ENCODE data around the gene CKM. TPM values are rescaled to one million over a fixed set of nuclear protein-coding genes. Genes with fewer than 3 reads are reported as not detected.

The CKM gene
- total and polyA plus RNA-seq, 7 donors: 0.48 to 14.4 (median 0.83) TPM

GRCh38 chr19:45355402-45355801 lies 32.7 kb upstream of the CKM start:
- intact Hi-C loops (cut with DNase I): no loop called here
- no peak for TF ChIP-seq POLR2A (IDR thresholded peaks at IDR 0.05)
- Histone ChIP-seq H3K27me3 (no peaks in the 10 kb centered on the region), H3K36me3 (peaks cover 0 to 49% (median 5%) of the 10 kb centered on the region in 4 donors), H3K27ac (no peak overlapping the region), H3K4me3 (no peak overlapping the region), H3K4me1 (no peaks in the 10 kb centered on the region), H3K9me3 (no peaks in the 10 kb centered on the region)
- DNase-seq: no peak
- 96 to 97% methylated on average over 9 of the region's 9 CpGs for WGBS, 2 donors

GRCh38 chr19:45354241-45354842 lies 31.7 kb upstream of the CKM start:
- H3K4me1 ChIP-seq: no peaks in the 10 kb centered on the region
- intact Hi-C loops (cut with DNase I): no loop called here
- TF ChIP-seq CTCF (IDR thresholded peaks at IDR 0.05): no peak
- no peak overlapping the region for H3K4me3 ChIP-seq
- no peak overlapping the region for H3K27ac ChIP-seq
- no peaks in the 10 kb centered on the region for H3K27me3 ChIP-seq
- no peak for DNase-seq
- peaks cover 0 to 45% (median 5%) of the 10 kb centered on the region in 4 donors for H3K36me3 ChIP-seq
- H3K9me3 ChIP-seq: no peaks in the 10 kb centered on the region
- 94% methylated on average over 11 of the region's 11 CpGs for WGBS, 2 donors

- intact Hi-C loops (cut with DNase I): no loop called here
- WGBS, 2 donors: 94 to 95% methylated on average over 20 of the region's 20 CpGs
- Histone ChIP-seq H3K27ac (no peak overlapping the region), H3K36me3 (peaks cover 0 to 44% (median 5%) of the 10 kb centered on the region in 4 donors), H3K4me1 (no peaks in the 10 kb centered on the region), H3K9me3 (no peaks in the 10 kb centered on the region), H3K27me3 (peaks cover 0 to 4% (median 0%) of the 10 kb centered on the region in 3 donors), H3K4me3 (no peak overlapping the region)
- no peak for TF ChIP-seq POLR2A (IDR thresholded peaks at IDR 0.05)
- no peak for DNase-seq
Measured at GRCh38 chr19:45352914-45353796, 30.5 kb upstream of the CKM start.

GRCh38 chr19:45352471-45352870 lies 29.8 kb upstream of the CKM start:
- H3K36me3 ChIP-seq: peaks cover 0 to 44% (median 5%) of the 10 kb centered on the region in 4 donors
- H3K4me3 ChIP-seq: no peak overlapping the region
- TF ChIP-seq POLR2A (IDR thresholded peaks at IDR 0.05): no peak
- TF ChIP-seq EP300 (IDR thresholded peaks at IDR 0.05): no peak
- no peak for TF ChIP-seq CTCF (IDR thresholded peaks at IDR 0.05)
- TF ChIP-seq POLR2AphosphoS5 (IDR thresholded peaks at IDR 0.05): no peak
- intact Hi-C loops (cut with DNase I): no loop called here
- no peaks in the 10 kb centered on the region for H3K4me1 ChIP-seq
- H3K27ac ChIP-seq: no peak overlapping the region
- WGBS, 2 donors: 90 to 94% methylated on average over 20 of the region's 20 CpGs
- H3K27me3 ChIP-seq: peaks cover 0 to 10% (median 6%) of the 10 kb centered on the region in 3 donors
- H3K9me3 ChIP-seq: no peaks in the 10 kb centered on the region
- DNase-seq: no peak

GRCh38 chr19:45352062-45352461 lies 29.4 kb upstream of the CKM start:
- TF ChIP-seq POLR2AphosphoS5 (IDR thresholded peaks at IDR 0.05): no peak
- no peak for TF ChIP-seq POLR2A (IDR thresholded peaks at IDR 0.05)
- H3K27me3 ChIP-seq: peaks cover 0 to 13% (median 10%) of the 10 kb centered on the region in 3 donors
- no peaks in the 10 kb centered on the region for H3K9me3 ChIP-seq
- H3K4me3 ChIP-seq: no peak overlapping the region
- H3K36me3 ChIP-seq: peaks cover 0 to 44% (median 5%) of the 10 kb centered on the region in 4 donors
- H3K4me1 ChIP-seq: no peaks in the 10 kb centered on the region
- intact Hi-C loops (cut with DNase I): no loop called here
- no peak overlapping the region for H3K27ac ChIP-seq
- 90 to 91% methylated on average over 15 of the region's 15 CpGs for WGBS, 2 donors
- DNase-seq: no peak

- 75 to 83% methylated on average over 13 of the region's 13 CpGs for WGBS, 2 donors
- peaks cover 0 to 44% (median 5%) of the 10 kb centered on the region in 4 donors for H3K36me3 ChIP-seq
- H3K27me3 ChIP-seq: peaks cover 1 to 18% (median 16%) of the 10 kb centered on the region in 3 donors
- TF ChIP-seq POLR2A (IDR thresholded peaks at IDR 0.05) (no peak), CTCF (IDR thresholded peaks at IDR 0.05) (no peak), EP300 (IDR thresholded peaks at IDR 0.05) (no peak), POLR2AphosphoS5 (IDR thresholded peaks at IDR 0.05) (no peak)
- DNase-seq: no peak
- H3K4me1 ChIP-seq: peaks cover 0 to 3% (median 0%) of the 10 kb centered on the region in 4 donors
- H3K4me3 ChIP-seq: no peak overlapping the region
- H3K9me3 ChIP-seq: no peaks in the 10 kb centered on the region
- intact Hi-C loops (cut with DNase I): no loop called here
- no peak overlapping the region for H3K27ac ChIP-seq
Measured at GRCh38 chr19:45351401-45351952, 28.8 kb upstream of the CKM start.

Measured in sigmoid colon (tissue), 7 donors.